GM18520 (cell line): ENCODE results near the gene E2F2.
A peak's percentile ranks its signal among the peaks of the same experiment; 100 is the strongest.
"Not testable (repeated sequence)": the region's sequence is repeated elsewhere in the genome, so short reads cannot be mapped to it uniquely, and the experiment has no call there.

Experiments used
- ATAC-seq: cut with Tn5 transposase; IDR thresholded peaks from one replicate; pipeline ENCODE4 v1.9.1; 2021; ENCODE audit not compliant: unreplicated experiment

The E2F2 gene

DNA sequence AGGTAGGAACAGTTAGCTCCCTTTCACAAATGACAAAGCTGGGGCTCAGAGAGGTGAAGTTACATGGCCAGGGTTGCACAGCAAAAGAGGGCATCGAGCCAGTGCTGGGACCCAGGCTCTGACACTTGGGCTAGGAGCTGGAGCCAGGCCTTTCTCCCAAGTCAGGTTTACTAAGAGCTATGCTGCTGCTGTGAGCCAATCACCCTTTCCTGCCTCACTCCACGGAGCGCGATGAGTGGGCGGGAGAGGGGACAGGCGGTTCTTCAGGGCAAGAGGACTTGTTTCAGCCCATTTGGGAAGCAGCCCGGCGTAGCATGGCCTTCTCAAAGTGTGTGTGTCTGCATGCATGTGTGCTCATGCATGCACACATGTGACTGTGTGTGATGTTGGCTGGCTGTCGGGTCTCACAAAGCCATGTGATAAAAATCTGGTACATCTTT is 17.7 kb upstream of the E2F2 start:
- no peak for ATAC-seq

DNA sequence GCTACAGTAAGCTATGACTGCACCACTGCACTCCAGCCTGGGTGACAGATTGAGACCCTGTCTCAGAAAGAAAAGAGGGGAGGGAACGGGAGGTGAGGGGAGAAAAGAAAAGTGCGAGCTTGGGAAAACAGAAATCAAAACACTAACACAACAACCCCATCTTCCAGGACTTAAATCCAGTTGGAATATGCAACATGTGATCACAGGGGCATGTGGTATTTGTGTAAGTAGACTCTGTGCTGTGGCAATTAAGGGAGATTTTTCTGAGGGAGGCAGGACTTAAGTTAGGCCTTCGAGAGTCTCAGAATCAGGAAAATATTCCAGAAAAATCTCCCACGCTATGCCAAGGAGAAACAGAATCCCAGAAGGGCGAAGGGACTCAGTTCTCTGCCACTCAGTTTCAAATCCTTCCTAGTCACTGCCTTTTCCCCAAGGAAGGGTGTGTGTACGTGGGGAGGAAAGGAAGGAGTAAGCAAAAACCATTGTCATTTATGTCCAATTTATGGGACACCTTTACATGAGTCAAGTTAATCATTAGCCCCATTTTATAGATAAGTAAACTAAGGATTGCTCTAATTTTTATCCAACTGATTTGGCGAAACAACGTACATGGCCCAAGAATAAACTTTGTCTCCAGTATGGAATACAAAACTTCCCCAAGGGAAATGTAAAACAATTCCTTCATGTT is 16.0 kb upstream of the E2F2 start:
- no peak for ATAC-seq

DNA sequence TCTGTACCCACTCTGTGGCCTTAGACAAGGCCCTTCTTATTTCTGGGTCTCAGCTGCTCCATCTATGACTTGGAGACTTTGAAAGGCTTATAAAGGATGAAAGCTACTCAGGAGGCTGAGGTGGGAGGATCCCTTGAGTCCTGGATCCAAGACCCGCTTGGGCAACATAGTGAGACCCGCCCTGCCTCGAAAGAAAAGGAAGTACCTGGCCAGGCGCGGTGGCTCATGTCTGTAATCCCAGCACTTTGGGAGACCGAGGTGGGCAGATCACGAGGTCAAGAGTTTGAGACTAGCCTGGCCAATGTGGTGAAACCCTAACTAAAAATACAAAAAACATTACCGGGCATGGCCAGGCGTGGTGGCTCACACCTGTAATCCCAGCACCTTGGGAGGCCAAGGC is 14.8 kb upstream of the E2F2 start:
- ATAC-seq: no peak

DNA sequence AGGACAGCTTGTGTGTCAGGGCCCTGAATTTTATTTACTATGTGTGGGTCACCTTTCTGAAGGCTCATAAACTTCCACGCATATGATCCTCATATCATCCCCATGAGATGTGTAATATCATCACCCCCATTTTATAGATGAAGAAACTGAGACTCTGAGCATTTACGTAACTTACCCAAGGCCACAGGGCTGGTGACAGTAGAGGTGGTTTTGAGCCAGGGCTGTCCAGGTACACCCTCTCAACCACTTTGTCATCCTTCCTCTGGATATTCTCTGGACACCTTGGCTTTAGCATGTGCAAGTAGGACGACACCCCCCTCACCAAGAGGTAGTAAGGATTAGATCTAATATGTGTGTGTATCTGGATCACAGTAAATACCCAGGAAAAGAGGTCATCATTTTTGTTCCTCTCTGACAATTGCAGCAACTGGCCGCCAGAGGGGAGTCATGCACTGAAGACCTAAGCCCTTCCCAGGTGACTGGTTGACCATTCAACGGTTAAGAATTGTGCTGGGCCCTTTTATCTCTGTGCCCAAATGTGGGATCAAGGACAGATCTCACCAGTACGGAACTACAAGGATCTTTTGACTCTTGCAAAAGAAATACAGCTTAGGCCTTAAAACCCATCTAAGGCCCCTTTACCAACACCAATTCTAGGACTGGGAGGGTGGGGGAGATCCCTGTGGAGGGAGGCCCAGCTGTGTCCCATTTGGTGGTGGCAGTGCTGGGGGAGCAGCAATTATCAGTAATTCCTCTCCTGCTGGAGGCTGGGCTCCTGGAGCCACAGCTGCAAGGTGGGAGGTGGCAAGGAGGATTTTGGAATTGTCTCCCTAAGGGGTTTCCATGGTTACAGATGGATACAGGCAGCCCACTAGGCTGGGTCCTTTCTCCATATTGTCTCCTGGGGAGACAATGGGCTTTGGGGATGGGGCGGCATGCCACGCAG is 13.7 kb upstream of the E2F2 start:
- ATAC-seq: no peak

DNA sequence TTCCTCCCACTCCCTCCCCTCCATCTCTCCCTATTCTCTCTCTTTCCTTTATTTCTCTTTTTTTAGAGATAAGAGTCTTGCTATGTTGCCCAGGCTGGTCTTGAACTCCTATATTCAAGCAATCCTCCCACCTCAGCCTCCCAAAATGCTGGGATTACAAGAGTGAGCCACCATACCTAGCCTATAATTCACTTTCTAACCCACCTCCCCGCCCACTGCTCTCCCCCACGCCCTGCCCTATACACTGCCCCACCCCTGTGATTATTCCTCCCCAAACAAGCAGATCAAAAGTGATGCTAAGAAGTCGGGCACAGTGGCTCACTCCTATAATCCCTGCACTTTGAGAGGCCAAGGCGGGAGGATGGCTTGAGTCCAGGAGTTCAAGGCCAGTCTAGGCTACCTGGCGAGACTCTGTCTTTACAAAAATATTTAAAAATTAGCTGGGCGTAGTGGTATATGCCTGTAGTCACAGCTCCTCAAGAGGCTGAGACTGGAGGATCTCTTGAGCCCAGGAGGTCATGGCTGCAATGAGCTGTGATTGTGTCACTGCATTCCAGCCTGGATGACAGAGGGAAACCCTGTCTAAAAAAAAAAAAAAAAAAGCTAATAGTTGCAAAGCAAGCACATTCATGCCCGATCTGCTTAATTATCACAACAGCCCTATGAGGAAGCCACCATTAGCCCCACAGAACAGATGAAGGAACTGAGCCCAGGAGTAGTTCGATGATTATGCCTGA is 12.8 kb upstream of the E2F2 start:
- no peak for ATAC-seq

DNA sequence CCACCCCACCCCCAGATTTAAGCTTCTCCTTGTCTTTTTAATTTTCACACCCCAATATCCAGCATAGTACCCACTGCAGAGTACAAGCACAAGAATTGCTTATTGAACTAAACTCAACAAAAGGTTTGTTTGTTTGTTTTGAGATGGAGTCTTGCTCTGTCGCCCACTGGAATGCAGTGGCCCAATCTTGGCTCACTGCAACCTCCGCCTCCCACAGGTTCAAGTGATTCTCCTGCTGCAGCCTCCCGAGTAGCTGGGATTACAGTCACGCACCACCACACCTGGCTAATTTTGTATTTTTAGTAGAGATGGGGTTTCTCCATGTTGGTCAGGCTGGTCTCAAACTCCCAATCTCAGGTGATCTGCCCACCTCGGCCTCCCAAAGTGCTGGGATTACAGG is 11.9 kb upstream of the E2F2 start:
- not testable (repeated sequence) for ATAC-seq

DNA sequence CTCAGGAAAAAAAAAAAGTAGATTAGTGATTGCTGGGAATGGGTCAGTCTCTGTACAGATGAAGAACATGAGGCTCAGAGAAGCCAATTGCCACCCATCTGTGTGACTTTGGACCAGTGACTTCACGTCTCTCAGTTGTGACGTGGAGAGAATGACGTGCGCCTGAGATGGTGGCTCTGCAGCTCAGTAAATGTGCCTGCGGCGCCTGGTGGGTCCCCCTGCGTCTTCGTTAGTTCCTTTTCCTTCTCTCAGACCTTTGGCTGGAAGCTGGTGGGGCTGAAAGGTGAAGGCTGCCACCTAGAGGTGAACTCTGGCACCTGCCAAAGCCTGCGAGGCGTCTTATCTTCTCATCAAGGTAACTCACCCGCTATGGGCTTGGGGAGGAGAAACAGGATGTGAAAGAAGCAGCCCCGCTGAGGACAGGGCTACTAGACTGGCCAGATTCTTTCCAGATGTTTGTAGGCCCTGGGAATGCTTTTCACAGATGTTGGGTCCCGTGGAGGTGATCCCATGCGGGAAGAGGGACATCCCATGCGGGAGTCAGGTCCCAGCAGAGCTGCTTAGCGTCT is 8.7 kb upstream of the E2F2 start:
- peak; percentile 66 for ATAC-seq

DNA sequence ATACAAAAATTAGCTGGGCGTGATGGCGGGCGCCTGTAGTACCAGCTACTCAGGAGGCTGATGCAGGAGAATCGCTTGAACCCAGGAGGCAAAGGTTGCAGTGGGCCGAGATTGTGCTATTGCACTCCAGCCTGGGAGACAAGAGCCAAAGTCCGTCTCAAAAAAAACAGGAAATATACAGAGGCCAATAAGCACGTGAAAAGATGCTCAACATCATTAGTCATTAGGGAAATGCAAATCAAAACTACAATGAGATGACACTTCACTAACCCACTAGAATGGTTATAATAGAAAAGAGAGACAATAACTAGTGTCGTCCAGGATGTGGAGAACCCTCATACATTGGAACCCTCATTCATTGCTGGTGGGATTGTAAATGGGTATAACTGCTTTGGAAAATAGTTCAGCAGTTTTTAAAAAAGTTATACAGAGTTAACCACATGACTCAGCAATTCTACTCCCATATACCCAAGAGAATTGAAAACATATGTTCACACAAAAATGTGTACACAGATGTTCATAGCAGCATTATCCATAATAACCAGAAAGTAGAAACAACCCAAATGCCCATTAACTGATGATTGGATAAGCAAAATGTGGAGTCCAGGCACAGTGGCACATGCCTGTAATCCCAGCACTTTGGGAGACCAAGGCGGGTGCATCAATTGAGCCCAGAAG is 6.4 kb upstream of the E2F2 start:
- ATAC-seq: no peak

DNA sequence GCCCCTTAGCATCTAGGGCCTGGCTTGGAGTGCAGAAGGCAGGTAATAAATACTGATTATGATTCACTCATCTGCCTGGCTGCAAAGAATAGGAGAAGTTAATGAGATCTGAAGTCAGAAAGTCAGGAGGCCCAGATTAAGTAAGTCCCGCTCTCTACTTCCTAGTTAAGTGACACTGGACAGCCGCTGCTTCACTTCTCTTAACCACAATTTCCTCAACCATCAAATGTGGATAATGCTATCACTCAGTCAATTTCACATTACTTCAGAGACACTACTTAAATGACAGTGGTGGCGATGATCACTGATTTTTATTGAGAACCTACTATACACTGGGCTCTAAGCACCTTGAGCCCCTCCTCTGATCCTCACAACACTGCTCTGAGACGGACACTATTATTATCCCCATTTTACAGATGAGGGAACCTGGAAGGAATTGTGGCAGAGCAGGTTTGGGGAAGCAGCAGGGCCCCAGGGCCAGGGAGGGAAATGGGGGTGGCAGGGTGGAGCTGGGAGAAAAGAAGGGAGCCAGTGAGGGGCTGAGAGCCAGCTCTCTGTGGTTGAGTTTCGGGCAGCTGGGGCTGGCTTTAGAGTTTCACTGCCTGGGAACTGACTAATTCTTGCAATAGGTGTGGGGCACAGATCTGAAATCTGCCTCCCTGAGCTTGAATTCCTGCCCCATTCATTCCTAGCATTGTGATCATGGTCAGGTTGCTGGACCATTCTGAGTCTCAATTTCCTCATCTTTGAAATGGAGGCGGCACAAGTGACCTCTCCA is 2.4 kb upstream of the E2F2 start:
- no peak for ATAC-seq

DNA sequence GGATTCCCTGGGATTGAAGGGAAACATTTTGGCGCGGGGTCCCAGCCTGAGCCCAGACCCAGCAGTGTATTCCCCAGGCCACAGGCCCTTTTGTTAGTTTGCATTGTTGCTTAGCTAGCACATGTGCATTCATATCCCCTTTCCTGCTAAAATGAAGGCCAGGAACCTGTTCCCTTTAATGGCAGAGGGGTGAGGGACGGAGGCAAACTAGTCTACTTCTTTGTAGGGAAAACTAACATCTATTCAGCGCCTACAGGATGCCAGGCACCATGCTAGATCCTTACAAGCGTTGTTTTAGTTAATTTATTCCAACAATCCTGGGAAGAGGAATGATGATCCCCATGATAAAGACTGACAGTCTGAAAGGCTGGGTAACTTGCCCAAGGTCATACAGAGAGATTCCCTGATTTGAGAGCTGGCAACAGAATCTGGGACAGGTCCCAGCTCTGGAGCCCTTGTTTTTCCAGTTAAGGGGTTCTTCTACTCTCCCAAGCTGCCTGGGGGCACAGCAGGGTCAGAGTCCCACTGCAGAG is 595 bp upstream of the E2F2 start:
- no peak for ATAC-seq

DNA sequence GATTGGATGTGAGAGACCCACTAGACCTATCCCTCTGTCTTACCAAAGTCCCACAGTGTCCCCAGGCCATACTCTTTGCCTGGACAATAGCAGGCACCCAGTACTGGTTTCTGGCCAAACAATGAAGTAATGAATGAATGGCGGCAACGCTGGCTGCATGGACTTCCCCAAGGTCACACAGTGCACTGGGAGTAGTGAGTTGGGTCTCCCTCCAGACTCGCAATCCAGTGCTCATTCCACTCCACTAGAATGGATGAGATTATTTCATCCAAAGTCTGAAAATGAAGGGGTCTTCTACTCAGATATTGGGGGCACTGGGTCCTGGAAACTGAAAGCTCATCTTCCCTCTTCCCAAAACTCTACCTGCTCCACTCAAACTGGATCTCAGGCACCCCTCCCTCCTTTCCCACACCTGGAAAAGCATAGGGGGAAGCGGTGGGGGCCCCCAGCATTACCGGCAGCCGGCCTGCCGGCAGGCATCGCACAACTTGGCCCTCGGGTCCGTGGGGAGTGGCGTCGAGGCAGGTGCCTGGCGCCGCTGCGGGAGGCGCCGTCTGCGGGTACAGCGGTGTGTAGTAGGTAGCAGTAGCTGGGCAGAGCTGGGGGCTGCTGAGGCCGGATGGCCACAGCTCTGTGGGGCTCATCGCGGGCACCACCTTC is 816 bp downstream of the E2F2 start:
- ATAC-seq: no peak

DNA sequence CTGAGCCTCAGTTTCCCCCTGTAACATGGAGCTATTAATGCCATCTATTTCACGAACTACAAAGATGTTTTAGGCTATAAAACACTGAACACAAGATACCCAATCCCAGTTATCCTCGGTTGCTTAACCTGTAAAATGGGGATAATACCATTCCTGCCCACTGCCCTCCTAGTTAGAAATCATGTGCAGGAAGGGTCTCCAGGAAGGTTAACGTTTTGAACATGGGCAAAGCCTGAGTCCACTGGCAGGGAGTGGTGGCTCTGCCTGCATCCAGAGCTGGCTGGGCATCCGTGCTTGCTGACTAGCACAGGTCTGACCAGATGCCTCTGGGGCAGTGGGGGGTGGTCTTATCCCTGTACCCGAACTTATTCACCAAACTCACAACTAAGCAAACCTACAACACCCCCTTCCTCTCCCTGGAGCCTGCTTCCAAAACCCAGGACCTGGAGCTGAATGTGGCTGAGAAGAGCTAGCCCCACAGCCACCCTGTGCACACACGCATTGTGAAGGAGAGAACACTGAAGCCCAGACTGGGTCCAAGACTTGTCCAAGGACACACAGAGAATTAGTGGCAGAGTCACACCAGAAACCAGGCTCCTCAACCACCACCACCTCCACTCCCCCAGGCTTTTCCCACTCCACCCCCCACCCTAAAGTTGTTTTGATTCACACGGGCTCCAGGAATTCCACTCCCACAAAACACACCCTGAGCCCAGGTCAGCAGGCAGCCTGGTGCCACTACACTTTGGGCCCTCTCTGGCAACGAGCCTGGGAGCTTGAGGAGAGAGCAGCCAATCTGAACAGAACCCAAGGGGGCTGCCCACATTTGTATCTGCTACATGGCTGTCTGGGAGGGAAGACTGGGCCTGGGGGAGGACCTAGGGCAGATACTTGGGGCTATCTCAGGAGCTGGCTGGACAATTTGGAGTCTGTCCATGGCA is 1.6 kb downstream of the E2F2 start:
- ATAC-seq: no peak

DNA sequence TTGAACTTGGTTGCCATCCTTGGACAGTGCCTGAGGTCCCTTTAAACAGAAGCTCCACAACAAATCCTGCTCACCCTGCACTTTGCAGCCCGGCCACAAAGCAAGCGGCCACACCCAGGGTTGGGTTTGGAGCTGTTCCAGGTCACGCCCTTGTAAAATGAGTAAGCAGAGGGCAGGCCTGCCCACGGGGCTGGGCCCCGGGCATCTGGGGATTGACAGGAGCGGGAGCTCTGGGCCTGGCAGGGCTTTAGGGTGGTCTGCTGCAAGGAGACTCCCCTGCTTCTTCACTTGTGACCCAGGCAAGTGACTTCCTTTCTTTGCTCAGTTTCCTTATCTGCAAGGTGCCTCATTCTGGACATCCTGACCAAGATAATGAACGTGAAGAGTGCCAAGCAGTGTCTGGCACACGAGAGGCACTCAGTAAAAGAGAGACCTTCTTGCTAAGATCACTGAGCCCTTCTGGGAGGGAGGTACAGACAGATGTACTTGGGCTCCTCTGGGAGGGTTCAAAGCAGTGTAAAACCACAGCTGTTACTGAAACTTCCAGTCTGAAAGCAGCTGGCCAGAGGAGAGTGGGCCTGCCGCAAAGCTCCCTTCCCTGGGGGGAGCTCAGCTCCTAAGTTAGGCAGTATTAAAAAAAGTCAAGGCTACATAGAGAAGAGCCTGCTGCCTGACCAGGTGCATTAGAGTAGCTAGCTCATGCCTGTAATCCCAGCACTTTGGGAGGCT is 2.6 kb downstream of the E2F2 start:
- ATAC-seq: peak; percentile 30

DNA sequence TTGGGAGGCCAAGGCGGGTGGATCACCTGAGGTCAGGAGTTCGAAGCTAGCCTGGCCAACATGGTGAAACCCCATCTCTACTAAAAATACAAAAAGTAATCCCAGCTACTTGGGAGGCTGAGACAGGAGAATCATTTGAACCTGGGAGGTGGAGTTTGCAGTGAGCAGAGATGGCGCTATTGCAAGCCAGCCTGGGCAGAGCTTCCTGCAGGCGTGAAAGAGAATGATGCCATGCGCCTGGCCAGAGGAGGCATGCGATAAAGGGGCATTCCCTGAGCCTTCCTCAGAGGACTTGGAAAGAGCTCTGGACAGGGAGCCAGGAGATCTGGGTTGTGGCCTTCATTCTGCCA is 3.2 kb downstream of the E2F2 start:
- ATAC-seq: no peak

DNA sequence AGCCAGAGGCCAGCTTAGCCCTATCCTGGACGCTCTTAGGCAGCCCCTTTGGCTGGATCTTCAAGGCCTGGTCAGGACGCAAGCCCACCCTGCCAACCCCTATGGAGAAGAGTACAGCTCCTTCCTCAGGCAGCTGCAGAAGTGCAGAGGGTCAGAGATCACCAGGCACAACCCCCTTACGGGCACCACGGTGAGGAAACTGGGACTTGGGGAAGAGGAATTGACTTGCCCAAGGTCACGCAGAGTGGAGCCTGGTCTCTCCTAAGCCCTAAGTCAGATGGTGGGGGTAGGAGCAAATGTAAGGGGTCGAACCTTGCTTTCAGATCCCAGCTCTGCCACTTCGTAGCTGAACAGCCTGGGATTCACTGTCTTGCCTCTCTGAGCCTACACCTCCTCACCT is 3.7 kb downstream of the E2F2 start:
- no peak for ATAC-seq

DNA sequence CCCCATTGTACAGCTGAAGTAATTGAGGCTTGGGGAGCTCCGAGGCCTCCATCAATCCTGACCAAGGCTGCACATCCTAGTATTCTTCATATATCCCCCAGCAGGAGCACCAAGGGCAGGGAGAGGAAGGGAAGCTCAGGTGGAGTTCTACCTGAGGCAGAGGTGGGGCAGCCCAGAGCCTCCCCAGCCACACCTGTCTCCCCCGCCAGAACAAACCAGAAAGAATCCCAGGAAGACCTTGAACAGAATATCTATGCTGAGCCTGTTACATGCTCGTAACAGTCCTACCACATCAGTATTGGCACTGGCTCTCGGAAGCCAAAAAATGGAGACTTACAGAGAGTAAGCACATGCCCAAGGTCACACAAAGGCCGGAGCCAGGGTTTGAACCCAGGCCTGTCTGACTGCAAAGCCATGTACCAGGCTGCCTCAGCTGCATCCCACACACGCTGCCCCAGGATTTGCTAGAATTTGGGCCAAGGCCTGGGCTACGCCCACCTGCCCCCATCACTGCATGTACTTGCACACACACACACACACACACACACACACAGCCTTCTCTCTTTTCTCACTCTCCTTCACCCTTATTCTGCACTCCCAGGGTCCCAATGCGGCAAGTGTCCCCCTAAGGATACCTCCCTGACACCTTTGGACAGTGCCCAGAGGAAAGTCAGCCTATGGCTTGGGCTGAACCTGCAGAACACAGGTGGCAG is 4.5 kb downstream of the E2F2 start:
- ATAC-seq: no peak
